HG03108 (cell line): ENCODE measurements around the gene LATS2.
"Not testable (repeated sequence)": the region's sequence is repeated elsewhere in the genome, so short reads cannot be mapped to it uniquely, and the experiment has no call there.

Experiments used
- ATAC-seq: cut with Tn5 transposase; IDR thresholded peaks from one replicate; pipeline ENCODE4 v1.9.1; 2021; ENCODE audit warnings: moderate library complexity; ENCODE audit not compliant: unreplicated experiment

LATS2 gene

DNA sequence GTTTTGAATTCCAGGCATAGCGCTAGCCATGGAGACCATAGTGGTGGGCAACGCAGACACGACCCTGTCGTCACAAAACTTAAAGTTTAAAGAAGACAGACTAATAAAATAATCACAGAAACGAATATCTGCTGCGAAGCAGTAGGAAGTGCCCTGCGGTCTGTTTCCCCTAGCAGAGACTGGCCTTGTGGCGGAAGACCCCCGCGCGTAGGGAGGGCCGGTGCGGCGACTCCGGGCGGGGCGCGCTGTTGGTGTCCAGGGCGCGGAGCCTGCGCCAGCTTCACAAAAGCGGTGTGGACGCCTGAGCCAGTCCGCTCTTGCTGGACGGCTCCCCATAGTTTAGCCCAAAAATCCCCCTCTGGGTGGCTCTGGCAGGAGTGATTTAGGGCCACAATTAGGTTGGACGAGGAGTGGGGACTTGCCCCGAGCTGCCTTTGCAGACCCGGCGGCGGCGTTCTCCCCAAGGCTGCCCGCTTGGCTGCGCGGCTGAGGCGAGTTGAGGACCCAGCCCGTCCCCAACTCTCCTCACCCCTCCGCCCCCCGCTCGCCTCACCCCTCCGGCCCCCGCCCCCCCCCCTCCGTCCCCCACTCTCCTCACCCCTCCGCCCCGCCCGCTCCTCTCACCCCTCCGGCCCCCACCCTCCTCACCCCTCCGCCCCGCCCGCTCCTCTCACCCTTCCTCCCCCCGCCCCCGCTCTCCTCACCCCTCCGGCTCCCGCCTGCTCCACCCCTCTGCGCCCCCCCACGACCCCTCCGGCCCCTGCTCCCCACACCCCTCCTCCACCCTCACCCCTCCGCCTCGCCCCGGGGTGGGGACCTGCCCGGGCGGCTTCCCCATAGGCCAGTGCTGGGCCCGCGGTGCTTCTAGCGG, 14.2 kb upstream of the LATS2 start:
- ATAC-seq, result no peak

- ATAC-seq, result no peak
Observed at GRCh38 chr13:21075011-21075378, 13.6 kb upstream of the LATS2 start.

GRCh38 chr13:21074546-21074945, 13.2 kb upstream of the LATS2 start:
- ATAC-seq, result no peak

DNA sequence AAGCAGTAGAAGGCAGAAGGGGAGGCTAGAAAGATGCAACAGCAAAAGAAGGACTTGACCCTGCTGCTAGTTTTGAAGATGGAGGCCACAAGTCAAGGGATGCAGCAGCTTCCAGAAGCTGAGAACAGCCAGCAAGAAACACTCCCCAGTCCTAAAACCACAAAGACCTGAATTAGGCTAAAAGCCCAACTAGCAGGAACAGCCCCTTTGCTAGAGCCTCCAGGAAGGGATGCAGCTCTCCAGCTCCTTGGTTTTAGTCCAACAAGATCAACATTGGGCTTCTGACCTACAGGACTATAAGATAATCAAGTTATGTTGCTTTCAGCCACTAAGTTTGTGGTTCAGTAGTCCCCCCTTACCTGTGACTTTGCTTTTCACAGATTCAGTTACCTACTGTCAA, 10.5 kb upstream of the LATS2 start:
- no peak for ATAC-seq

- ATAC-seq, result no peak
Observed at GRCh38 chr13:21071015-21071414, 9.6 kb upstream of the LATS2 start.

- no peak for ATAC-seq
Observed at GRCh38 chr13:21069561-21070004, 8.2 kb upstream of the LATS2 start.

DNA sequence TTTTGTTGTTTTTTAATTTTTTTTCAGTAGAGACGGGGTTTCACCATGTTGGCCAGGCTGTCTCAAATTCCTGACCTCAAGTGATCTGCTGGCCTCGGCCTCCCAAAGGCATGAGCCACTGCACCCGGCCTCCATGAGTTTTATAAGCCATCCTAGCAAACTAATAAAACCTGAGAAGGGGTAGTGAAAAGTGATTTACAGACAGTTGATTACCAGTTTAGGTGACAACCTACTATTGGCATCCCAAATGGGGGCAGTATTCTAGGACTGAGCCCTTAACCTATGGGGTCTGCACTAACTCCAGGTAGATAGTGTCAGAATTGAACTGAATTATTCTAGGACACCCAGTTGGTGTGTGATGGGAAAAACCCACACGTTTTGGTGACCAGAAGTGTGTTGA, 6.5 kb upstream of the LATS2 start:
- ATAC-seq, result no peak

DNA sequence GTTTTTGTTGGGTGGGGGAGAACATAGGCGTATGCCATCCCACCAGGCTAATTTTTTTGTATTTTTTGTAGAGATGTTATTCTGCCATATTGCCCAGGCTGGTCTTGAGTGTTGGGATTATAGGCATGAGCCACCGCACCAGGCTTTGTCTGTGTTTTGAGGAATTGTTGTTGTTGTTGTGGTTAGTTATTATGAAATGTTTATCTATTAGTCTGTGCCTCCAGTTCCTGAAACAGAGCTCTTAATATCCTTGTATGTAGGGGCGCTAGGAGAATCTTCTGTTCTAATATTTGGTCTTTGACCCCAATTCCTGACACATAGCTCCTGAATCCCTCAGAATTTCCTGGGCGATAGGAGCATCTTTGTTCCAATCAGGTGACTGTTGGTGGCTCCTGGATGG, 5.6 kb upstream of the LATS2 start:
- ATAC-seq, result no peak

GRCh38 chr13:21065686-21066085, 4.3 kb upstream of the LATS2 start:
- no peak for ATAC-seq

DNA sequence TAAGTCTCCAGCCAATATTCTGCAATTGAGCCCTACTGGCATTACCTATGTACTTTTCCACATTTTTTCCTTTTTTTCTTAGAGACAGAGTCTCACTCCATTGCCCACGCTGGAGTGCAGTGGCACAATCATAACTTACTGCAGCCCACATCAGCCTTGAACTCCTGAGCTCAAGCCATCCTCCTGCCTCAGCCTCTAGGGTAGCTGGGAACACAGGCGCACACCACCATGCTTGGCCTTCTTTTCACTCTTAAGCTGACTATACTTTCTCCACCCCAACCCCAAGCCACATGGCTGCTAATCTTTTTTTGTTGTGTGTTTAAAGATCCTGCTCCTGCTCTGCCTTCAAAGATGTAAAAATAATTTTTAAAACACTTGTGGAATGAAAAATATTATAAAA, 1.6 kb upstream of the LATS2 start:
- no peak for ATAC-seq

DNA sequence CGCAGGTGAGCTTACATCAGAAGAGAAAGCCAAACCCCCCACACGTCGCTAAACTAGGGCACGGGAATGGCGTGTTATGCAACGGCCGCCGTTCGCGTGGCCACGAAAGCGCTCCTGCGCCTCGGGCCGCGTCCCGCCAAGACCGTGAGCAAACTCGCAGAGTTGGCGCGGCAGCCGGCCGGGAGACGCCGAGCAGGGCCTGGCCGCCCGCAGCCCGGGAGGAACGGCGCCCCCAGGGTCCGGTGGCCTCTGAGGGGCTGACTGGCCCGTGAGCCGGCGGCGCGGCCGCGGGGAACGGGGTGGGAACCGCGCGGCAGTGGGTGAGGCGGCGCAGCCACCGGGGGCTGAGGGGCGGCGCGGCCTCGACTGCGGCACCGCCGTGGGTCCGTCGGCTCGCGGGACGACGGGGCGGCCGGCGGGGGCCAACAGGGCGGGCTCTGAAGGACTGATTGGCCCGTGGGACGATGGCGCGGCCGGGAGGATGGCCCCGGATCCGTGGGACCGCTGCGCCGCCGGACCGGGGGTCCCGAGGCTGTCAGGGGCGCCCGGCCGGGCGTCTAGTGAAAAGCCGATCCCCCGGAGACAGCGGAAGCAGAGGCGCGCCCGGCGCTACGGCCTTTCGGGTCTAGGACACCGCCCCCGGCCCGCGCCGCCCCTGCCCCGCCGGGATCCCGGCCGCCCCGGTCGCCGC, 903 bp downstream of the LATS2 start:
- peak; percentile 9 for ATAC-seq

DNA sequence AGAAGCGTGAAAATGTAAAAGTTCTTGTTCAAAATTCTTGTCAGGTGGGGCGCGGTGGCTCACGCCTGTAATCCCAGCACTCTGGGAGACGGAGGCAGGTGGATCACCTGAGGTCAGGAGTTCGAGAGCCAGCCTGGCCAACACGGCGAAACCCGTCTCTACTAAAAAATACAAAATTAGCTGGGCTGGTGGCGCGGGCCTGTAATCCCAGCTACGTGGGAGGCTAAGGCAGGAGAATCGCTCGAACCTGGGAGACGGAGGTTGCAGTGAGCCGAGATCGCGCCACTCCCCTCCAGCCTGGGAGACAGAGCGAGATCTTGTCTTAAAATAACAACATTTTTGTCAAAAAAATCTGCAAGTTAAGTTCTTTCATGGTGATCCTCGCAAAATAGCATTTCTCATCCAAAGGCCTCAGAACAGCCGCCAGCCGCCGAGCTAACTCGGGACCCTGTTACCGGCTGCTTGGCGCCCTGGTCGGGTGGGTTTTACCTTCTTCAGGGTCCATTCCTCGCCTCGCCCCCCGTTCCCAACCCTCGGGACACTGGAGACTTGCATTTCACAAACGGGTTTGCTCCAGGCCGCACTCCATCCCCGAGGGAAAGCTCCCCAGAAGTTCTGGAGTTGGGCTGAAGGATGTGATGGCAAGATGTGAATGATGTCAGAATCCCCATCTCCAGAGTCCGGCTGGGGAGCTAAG, 1.6 kb downstream of the LATS2 start:
- ATAC-seq, result no peak

DNA sequence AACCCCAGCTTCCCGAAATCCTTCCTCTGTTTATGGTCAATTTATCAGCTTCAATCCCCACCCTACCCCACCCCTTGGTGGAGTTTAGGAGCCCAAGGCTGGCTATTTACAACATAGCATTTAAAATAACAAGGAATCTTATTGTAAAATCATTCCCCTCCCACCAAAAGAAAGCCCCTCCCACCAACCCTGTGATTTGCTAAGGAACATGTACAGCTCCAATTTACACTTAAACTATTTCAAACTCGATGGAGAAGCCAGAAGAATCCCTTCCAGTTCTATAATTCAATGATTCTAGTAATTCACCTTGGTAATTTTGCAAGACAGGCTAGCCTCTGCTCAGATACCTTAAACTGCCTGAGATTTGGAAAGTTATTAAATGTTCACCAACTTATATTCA, 3.0 kb downstream of the LATS2 start:
- no peak for ATAC-seq

GRCh38 chr13:21055511-21056045, 5.8 kb downstream of the LATS2 start:
- ATAC-seq, result no peak

GRCh38 chr13:21055016-21055415, 6.4 kb downstream of the LATS2 start:
- ATAC-seq, result no peak

- ATAC-seq, result no peak
Observed at GRCh38 chr13:21054313-21054712, 7.1 kb downstream of the LATS2 start.

DNA sequence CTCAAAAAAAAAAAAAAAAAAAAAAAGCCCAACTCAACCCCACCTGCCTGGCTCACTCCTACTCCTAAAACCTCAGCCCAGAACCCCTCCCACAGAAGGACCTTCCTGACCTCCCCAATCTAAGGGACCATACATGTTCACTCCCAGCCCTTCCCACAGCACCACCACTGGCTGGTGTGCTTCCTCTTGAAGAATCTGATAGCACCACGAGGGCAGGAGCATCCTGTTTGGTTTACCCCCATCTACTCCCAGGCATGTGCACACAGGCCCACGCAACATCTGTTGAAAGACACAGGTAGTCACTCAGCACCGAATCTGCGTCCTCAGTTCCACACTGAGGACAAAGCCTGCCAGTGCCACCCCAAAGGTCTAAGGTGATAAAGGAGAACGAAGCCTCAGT, 8.2 kb downstream of the LATS2 start:
- ATAC-seq, result no peak

- ATAC-seq, result no peak
Observed at GRCh38 chr13:21051675-21052074, 9.7 kb downstream of the LATS2 start.

GRCh38 chr13:21050288-21051197, 10.8 kb downstream of the LATS2 start:
- no peak for ATAC-seq

GRCh38 chr13:21049731-21050130, 11.7 kb downstream of the LATS2 start:
- not testable (repeated sequence) for ATAC-seq
